WTC11 (cell line): ENCODE measurements around the gene EMC8. TPM values are rescaled to one million over a fixed set of nuclear protein-coding genes. Genes with fewer than 3 reads are reported as not detected.

ENCODE experiments used
- ATF6 ChIP-seq: sonication (generic); formaldehyde crosslinking; IDR thresholded peaks from 2 replicates; pipeline ENCODE4 v1.8.1; 2023; ENCODE audit warnings: mild to moderate bottlenecking, missing genetic modification reagents
- CBFB ChIP-seq: sonication (generic); formaldehyde crosslinking; IDR thresholded peaks from 2 replicates; pipeline ENCODE4 v1.8.1; 2022; ENCODE audit warnings: mild to moderate bottlenecking, low read depth, missing genetic modification reagents
- CREB1 ChIP-seq: sonication (generic); formaldehyde crosslinking; IDR thresholded peaks from 2 replicates; pipeline ENCODE4 v1.8.0; 2023; ENCODE audit warnings: mild to moderate bottlenecking, missing genetic modification reagents
- JAZF1 ChIP-seq: fragments of 250-450 bp; sonication (Bioruptor Pico); IDR thresholded peaks from 2 replicates; pipeline ENCODE4 v1.9.0; 2021; ENCODE audit warnings: moderate library complexity, mild to moderate bottlenecking, inconsistent platforms
- NR1H2 ChIP-seq: sonication (generic); formaldehyde crosslinking; IDR thresholded peaks from 2 replicates; pipeline ENCODE4 v1.9.0; 2021; ENCODE audit warnings: mild to moderate bottlenecking, moderate library complexity, missing genetic modification reagents
- RORB ChIP-seq: fragments of 250-450 bp; sonication (Bioruptor Pico); IDR thresholded peaks from 2 replicates; pipeline ENCODE4 v1.9.0; 2021; ENCODE audit warnings: mild to moderate bottlenecking
- TCF7 ChIP-seq: sonication (generic); formaldehyde crosslinking; IDR thresholded peaks from 2 replicates; pipeline ENCODE4 v1.8.0; 2022; ENCODE audit warnings: mild to moderate bottlenecking, low read depth, missing genetic modification reagents, moderate library complexity
- ZNF232 ChIP-seq: sonication (generic); formaldehyde crosslinking; IDR thresholded peaks from 2 replicates; pipeline ENCODE4 v1.8.0; 2022; ENCODE audit warnings: mild to moderate bottlenecking, missing genetic modification reagents
- ZNF396 ChIP-seq: fragments of 250-450 bp; sonication (Bioruptor Pico); IDR thresholded peaks from 2 replicates; pipeline ENCODE4 v1.8.0; 2021; ENCODE audit warnings: mild to moderate bottlenecking, moderate library complexity, borderline replicate concordance
- total RNA-seq: library from RNA; stranded (reverse); gene quantifications from 3 replicates; pipeline ENCODE4 v1.2.3, GENCODE V29; 2021
- TF ChIP-seq, protein P1 (sequence below): sonication (generic); formaldehyde crosslinking; IDR thresholded peaks from 2 replicates; pipeline ENCODE4 v1.8.1; 2023; ENCODE audit warnings: mild to moderate bottlenecking, missing genetic modification reagents, borderline replicate concordance
- TF ChIP-seq, protein P2 (sequence below): sonication (generic); formaldehyde crosslinking; IDR thresholded peaks from 2 replicates; pipeline ENCODE4 v1.8.1; 2022; ENCODE audit warnings: missing genetic modification reagents, borderline replicate concordance
- TF ChIP-seq, protein P3 (sequence below): sonication (generic); formaldehyde crosslinking; IDR thresholded peaks from 2 replicates; pipeline ENCODE4 v1.8.0; 2022; ENCODE audit warnings: mild to moderate bottlenecking, missing genetic modification reagents
- TF ChIP-seq, protein P4 (sequence below): sonication (generic); formaldehyde crosslinking; IDR thresholded peaks from 2 replicates; pipeline ENCODE4 v1.8.0; 2022; ENCODE audit warnings: missing genetic modification reagents

Gene EMC8
- total RNA-seq, 1 experiment from 2014 or later = 55.2 TPM

- TF ChIP-seq, protein P1, sequence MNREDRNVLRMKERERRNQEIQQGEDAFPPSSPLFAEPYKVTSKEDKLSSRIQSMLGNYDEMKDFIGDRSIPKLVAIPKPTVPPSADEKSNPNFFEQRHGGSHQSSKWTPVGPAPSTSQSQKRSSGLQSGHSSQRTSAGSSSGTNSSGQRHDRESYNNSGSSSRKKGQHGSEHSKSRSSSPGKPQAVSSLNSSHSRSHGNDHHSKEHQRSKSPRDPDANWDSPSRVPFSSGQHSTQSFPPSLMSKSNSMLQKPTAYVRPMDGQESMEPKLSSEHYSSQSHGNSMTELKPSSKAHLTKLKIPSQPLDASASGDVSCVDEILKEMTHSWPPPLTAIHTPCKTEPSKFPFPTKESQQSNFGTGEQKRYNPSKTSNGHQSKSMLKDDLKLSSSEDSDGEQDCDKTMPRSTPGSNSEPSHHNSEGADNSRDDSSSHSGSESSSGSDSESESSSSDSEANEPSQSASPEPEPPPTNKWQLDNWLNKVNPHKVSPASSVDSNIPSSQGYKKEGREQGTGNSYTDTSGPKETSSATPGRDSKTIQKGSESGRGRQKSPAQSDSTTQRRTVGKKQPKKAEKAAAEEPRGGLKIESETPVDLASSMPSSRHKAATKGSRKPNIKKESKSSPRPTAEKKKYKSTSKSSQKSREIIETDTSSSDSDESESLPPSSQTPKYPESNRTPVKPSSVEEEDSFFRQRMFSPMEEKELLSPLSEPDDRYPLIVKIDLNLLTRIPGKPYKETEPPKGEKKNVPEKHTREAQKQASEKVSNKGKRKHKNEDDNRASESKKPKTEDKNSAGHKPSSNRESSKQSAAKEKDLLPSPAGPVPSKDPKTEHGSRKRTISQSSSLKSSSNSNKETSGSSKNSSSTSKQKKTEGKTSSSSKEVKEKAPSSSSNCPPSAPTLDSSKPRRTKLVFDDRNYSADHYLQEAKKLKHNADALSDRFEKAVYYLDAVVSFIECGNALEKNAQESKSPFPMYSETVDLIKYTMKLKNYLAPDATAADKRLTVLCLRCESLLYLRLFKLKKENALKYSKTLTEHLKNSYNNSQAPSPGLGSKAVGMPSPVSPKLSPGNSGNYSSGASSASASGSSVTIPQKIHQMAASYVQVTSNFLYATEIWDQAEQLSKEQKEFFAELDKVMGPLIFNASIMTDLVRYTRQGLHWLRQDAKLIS (CRISPR knock-in tag) = no peak
- no peak for TF ChIP-seq JAZF1 (CRISPR knock-in tag)
- no peak for TF ChIP-seq ZNF396 (CRISPR knock-in tag)
- TF ChIP-seq CBFB (CRISPR knock-in tag) = no peak
- TF ChIP-seq, protein P2, sequence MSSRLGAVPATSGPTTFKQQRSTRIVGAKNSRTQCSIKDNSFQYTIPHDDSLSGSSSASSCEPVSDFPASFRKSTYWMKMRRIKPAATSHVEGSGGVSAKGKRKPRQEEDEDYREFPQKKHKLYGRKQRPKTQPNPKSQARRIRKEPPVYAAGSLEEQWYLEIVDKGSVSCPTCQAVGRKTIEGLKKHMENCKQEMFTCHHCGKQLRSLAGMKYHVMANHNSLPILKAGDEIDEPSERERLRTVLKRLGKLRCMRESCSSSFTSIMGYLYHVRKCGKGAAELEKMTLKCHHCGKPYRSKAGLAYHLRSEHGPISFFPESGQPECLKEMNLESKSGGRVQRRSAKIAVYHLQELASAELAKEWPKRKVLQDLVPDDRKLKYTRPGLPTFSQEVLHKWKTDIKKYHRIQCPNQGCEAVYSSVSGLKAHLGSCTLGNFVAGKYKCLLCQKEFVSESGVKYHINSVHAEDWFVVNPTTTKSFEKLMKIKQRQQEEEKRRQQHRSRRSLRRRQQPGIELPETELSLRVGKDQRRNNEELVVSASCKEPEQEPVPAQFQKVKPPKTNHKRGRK (CRISPR knock-in tag) = no peak
- no peak for TF ChIP-seq ZNF232 (CRISPR knock-in tag)
- TF ChIP-seq TCF7 (CRISPR knock-in tag) = no peak
- TF ChIP-seq NR1H2 (CRISPR knock-in tag) = no peak
- no peak for TF ChIP-seq CREB1 (CRISPR knock-in tag)
- no peak for TF ChIP-seq RORB (CRISPR knock-in tag)
- TF ChIP-seq, protein P3, sequence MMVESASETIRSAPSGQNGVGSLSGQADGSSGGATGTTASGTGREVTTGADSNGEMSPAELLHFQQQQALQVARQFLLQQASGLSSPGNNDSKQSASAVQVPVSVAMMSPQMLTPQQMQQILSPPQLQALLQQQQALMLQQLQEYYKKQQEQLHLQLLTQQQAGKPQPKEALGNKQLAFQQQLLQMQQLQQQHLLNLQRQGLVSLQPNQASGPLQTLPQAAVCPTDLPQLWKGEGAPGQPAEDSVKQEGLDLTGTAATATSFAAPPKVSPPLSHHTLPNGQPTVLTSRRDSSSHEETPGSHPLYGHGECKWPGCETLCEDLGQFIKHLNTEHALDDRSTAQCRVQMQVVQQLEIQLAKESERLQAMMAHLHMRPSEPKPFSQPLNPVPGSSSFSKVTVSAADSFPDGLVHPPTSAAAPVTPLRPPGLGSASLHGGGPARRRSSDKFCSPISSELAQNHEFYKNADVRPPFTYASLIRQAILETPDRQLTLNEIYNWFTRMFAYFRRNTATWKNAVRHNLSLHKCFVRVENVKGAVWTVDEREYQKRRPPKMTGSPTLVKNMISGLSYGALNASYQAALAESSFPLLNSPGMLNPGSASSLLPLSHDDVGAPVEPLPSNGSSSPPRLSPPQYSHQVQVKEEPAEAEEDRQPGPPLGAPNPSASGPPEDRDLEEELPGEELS (CRISPR knock-in tag) = no peak
- TF ChIP-seq, protein P4, sequence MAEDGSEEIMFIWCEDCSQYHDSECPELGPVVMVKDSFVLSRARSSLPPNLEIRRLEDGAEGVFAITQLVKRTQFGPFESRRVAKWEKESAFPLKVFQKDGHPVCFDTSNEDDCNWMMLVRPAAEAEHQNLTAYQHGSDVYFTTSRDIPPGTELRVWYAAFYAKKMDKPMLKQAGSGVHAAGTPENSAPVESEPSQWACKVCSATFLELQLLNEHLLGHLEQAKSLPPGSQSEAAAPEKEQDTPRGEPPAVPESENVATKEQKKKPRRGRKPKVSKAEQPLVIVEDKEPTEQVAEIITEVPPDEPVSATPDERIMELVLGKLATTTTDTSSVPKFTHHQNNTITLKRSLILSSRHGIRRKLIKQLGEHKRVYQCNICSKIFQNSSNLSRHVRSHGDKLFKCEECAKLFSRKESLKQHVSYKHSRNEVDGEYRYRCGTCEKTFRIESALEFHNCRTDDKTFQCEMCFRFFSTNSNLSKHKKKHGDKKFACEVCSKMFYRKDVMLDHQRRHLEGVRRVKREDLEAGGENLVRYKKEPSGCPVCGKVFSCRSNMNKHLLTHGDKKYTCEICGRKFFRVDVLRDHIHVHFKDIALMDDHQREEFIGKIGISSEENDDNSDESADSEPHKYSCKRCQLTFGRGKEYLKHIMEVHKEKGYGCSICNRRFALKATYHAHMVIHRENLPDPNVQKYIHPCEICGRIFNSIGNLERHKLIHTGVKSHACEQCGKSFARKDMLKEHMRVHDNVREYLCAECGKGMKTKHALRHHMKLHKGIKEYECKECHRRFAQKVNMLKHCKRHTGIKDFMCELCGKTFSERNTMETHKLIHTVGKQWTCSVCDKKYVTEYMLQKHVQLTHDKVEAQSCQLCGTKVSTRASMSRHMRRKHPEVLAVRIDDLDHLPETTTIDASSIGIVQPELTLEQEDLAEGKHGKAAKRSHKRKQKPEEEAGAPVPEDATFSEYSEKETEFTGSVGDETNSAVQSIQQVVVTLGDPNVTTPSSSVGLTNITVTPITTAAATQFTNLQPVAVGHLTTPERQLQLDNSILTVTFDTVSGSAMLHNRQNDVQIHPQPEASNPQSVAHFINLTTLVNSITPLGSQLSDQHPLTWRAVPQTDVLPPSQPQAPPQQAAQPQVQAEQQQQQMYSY (CRISPR knock-in tag) = no peak
- no peak for TF ChIP-seq ATF6 (CRISPR knock-in tag)
Measured at GRCh38 chr16:85782451-85782850, 16.9 kb downstream of the EMC8 start (continued).
